Middle frontal gyrus (tissue), 1 donor: Measurements from ENCODE around the gene B3GNT2.
"Not testable (repeated sequence)": the region's sequence is repeated elsewhere in the genome, so short reads cannot be mapped to it uniquely, and the experiment has no call there.

Source experiments
- DNase-seq: peaks from one replicate; pipeline ENCODE4 v3.0.0-alpha.2; 2015; ENCODE audit warnings: low spot score; ENCODE audit errors: extremely low spot score

Gene B3GNT2

GRCh38 chr2:62195421-62196277 is at the start of gene B3GNT2:
Gene B3GNT2, plus strand, starts transcription at chr2:62196115. Its CDS starts 26,106 bp downstream, at chr2:62222221.
- no peak for DNase-seq

- DNase-seq: not testable (repeated sequence)
Observed at GRCh38 chr2:62146790-62147189, 49.1 kb upstream of the B3GNT2 start.

GRCh38 chr2:62147610-62148301 is 48.2 kb upstream of the B3GNT2 start:
- no peak for DNase-seq

GRCh38 chr2:62149708-62150107 is 46.2 kb upstream of the B3GNT2 start:
- DNase-seq: no peak

GRCh38 chr2:62150597-62151305 is 45.2 kb upstream of the B3GNT2 start:
- no peak for DNase-seq

GRCh38 chr2:62151306-62151638 is 44.6 kb upstream of the B3GNT2 start:
- no peak for DNase-seq

- DNase-seq: no peak
Observed at GRCh38 chr2:62152000-62152399, 43.9 kb upstream of the B3GNT2 start.

GRCh38 chr2:62156861-62157496 is 38.9 kb upstream of the B3GNT2 start:
- DNase-seq: no peak

GRCh38 chr2:62158444-62159121 is 37.3 kb upstream of the B3GNT2 start:
- no peak for DNase-seq

GRCh38 chr2:62160691-62161090 is 35.2 kb upstream of the B3GNT2 start:
- not testable (repeated sequence) for DNase-seq

GRCh38 chr2:62163106-62163831 is 32.6 kb upstream of the B3GNT2 start:
- no peak for DNase-seq

- no peak for DNase-seq
Observed at GRCh38 chr2:62163834-62164233, 32.1 kb upstream of the B3GNT2 start.

- DNase-seq: no peak
Observed at GRCh38 chr2:62175728-62176127, 20.2 kb upstream of the B3GNT2 start.

GRCh38 chr2:62176801-62177200 is 19.1 kb upstream of the B3GNT2 start:
- no peak for DNase-seq

GRCh38 chr2:62177392-62178049 is 18.4 kb upstream of the B3GNT2 start:
- no peak for DNase-seq

- DNase-seq: no peak
Observed at GRCh38 chr2:62178741-62179271, 17.1 kb upstream of the B3GNT2 start.

- DNase-seq: no peak
Observed at GRCh38 chr2:62180975-62181374, 14.9 kb upstream of the B3GNT2 start.

GRCh38 chr2:62181843-62182242 is 14.1 kb upstream of the B3GNT2 start:
- DNase-seq: no peak

- no peak for DNase-seq
Observed at GRCh38 chr2:62184512-62185230, 11.2 kb upstream of the B3GNT2 start.
